Mesodermal cell (in vitro differentiated cells): ENCODE results near the gene LARGE2.

Experiments
- H3K27ac ChIP-seq: 2 replicates; pipeline ENCODE4 v1.7.0; 2013; ENCODE audit warnings: mild to moderate bottlenecking, low read depth, low read length, moderate library complexity; ENCODE audit not compliant: severe bottlenecking
- H3K36me3 ChIP-seq: 2 replicates; pipeline ENCODE4 v1.7.1; 2013; ENCODE audit warnings: mild to moderate bottlenecking, low read length, moderate library complexity; ENCODE audit not compliant: control insufficient read depth, insufficient read depth
- H3K4me1 ChIP-seq: one replicate; pipeline ENCODE4 v1.7.1; 2013; ENCODE audit warnings: mild to moderate bottlenecking, low read length; ENCODE audit not compliant: insufficient read depth, control insufficient read depth, poor library complexity, severe bottlenecking
- H3K4me3 ChIP-seq: 2 replicates; pipeline ENCODE4 v1.7.0; 2013; ENCODE audit warnings: low read length, control low read depth, mild to moderate bottlenecking; ENCODE audit not compliant: insufficient read depth, poor library complexity, severe bottlenecking; ENCODE audit errors: extremely low read depth
- H3K9me3 ChIP-seq: 2 replicates; pipeline ENCODE4 v1.7.1; 2013; ENCODE audit warnings: mild to moderate bottlenecking, low read length, moderate library complexity; ENCODE audit not compliant: control insufficient read depth
- WGBS, 2 experiments: methylation state at CpG; one replicate each; pipeline ENCODE4 v1.1.5; 2013; ENCODE audit warnings: missing lambda C conversion rate in 2 of 2; ENCODE audit not compliant: insufficient coverage in 2 of 2; 5-methylcytosine and 5-hydroxymethylcytosine counted together

LARGE2 gene

DNA sequence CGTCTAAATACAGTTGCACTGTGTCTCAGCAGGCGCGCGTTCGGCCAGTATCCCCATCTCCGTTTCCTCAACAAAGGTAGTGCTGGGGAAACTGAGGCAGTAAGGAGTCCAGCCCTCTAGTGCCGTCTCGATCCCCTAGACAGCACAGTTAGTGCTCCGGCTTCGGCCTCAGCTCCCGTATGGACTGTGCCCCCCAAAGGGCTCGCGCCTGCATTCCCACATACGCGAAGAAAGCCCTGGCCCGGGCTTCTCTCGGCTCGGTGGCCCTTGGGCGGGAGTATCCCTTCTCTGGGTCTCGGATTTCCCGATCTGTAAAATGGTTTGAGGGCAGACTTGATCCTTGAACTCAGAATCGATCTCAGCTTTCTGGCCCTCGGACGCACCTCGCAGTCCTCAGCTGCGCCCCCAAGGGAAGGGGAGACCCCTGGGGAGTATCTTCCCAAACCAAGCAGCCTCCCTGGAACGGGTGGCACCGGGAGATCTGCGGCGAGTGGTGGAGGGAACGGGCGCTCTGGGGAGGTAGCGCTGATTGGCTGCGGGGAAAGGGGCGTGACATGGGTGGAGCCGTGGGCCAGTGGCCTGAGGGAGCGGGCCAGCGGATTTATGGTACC, 4.0 kb upstream of the LARGE2 start:
- Histone ChIP-seq H3K36me3 (peaks cover 30% of the 10 kb centered on the region), H3K27ac (peak overlapping the region; percentile 86), H3K4me1 (no peaks in the 10 kb centered on the region), H3K9me3 (no peaks in the 10 kb centered on the region), H3K4me3 (peak overlapping the region; percentile 69)
- 0 to 1% methylated on average over 22 to 24 of the region's 38 CpGs for WGBS, 2 experiments

DNA sequence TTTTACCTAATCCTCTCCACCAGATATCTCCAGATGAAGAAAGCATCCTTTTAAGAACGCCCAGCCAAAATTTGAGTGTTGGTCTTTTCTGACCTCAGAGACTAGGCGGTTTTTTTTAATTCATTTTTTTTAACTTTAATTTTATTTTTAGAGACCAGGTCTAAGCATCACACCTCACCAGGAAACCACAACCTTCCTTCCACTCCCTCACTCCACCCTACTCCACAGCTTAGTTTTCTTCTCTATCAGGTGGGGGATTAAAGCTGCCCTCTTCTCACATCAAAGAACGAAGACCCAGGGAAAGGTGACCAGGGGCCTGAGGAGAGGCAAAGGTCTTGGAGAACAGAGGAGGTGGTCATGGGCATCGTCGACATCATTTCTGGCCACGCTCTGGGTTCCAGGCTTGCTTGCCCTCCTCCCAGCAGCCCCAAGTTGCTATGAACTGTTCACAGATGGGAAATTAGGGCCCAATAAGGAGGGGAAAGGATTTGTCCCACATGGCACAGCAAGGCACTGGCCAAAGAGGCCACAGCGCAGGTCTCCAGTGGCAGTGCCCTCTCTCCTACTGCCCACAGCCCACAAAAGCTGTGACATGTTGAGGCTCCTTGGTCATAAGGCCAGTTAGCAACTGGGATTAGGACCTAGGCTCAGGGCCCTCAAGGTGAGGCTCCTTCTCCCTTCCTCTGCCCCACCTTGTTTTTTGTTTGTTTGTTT, 3.3 kb upstream of the LARGE2 start:
- Histone ChIP-seq H3K9me3 (no peaks in the 10 kb centered on the region), H3K27ac (no peak overlapping the region), H3K4me1 (no peaks in the 10 kb centered on the region), H3K36me3 (peaks cover 23% of the 10 kb centered on the region), H3K4me3 (peak overlapping the region; percentile 69)
- 76 to 88% methylated on average over 4 to 7 of the region's 7 CpGs for WGBS, 2 experiments

DNA sequence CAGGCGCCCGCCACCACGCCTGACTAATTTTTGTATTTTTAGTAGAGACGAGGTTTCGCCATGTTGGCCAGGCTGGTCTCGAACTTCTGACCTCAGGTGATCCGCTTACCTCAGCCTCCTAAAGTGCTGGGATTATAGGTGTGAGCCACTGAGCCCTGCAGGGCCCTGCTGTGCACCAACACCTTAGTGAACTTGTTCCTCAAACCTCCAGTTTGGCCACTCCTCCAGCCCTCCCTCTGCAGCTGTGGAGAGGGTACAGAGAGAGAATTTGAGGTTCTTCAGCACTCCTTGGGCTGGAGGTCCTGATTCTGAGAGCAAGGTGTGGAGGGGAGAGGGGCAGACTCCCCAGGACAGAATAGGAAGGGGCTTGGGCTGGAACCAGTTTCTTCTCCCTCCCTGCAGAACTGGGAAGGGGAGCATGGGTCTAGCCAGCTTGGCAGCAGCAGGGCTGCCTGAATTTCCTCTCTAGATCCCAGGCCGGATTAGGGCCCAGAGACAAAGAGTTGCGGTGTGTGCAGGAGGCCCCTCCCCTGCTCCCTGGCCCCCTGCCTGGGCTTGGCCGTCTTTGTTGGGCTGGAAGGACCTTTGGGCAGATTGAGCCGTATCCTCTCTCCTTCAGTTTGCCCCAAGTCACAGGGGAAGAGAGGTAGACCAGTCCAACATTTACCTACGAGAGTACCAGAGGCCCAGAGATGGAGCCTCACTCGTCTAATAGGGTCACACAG, 2.5 kb upstream of the LARGE2 start:
- WGBS, 2 experiments, result 74 to 85% methylated on average over 10 of the region's 13 CpGs
- H3K27ac ChIP-seq, result no peak overlapping the region
- H3K4me1 ChIP-seq, result no peaks in the 10 kb centered on the region
- no peak overlapping the region for H3K4me3 ChIP-seq
- no peaks in the 10 kb centered on the region for H3K9me3 ChIP-seq
- H3K36me3 ChIP-seq, result peaks cover 14% of the 10 kb centered on the region

DNA sequence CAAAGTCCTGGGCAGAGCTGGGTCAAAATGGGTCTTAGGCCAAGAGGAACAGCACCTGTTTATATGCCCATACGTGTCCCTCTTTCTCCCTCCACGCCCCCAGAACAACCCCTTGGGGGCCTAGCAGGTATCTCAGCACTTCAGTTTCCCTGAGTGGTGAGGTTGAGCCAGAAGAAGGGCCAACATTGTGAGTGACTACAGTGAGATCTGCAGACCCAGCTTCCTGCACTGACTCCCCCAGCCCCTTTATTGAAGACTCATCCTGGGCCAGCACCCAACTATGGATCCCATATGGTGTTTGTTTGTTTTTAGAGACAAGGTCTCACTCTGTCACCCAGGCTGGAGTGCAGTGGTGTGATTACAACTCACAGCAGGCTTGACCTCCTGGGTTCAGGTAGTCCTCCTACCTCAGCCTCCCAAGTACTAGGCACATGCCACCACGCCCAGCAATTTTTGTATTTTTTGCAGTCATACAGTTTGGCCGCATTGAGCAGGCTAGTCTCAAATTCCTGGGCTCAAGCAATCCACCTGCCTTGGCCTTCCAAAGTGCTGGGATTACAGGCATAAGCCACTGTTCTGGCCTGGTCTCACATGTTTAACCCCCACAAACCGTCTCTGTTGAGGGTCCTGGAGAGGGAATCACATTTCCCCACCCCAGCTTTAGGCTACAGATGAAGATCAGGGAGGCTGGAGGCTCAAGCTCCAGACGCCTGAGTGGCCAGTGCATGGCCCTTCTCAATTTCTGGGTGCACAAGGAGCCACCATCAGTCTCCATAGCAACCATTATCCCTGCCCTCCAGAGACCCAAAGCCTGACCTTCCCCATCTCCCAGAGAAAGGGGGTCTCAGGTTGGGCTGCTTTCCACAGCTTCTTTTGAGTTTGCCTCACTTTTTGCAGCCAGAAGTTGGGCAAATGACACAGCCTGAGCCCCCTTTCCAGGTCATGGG, 1.7 kb upstream of the LARGE2 start:
- Histone ChIP-seq H3K4me3 (no peak overlapping the region), H3K4me1 (no peaks in the 10 kb centered on the region), H3K27ac (no peak overlapping the region), H3K9me3 (no peaks in the 10 kb centered on the region), H3K36me3 (peaks cover 6% of the 10 kb centered on the region)
- 89 to 95% methylated on average over 4 of the region's 6 CpGs for WGBS, 2 experiments

DNA sequence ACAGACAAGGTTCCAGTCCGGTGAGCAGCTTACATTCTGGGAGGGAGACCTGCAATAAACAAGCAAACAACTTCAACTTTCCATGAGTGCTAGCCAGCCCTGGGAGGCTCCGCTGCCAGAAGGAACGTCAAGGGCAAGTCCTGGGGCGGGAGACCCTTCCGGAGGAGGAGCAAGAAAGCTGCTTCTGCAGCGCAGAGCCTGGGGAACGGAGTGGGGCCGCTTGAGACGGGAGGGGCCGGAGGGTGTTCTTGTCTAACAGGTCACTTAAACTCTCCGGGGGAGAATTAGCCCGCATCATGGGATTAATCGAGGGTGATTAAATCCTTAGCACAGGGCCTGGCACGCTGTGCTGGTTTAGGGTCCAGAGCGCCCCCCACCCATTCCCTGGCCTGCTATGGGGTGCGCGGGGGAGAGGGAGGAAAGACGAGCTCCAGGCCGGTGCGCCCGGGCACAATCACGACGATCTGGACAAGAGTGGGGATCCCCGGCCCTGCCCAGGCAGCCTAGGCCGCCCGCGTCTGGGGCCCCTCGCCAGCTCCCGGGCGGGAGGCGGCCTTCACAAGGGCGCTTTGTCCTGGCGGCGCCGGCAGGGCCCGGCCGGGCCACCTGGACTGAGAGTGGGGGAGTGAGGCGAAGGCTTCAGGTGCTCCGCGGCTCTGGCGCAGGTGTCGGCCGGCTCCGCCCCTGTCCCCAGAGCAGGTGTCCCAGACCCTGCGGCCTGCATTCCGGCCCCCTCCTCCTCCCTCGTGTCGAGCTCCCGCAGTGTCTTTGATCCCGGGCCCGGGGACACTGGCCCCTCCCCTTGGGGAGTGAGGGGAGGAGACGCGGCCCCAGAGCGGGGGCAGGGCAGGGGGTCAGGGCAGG, 663 bp upstream of the LARGE2 start:
- 5% methylated on average over 28 to 39 of the region's 54 CpGs for WGBS, 2 experiments
- no peak overlapping the region for H3K27ac ChIP-seq
- no peaks in the 10 kb centered on the region for H3K4me1 ChIP-seq
- H3K36me3 ChIP-seq, result no peaks in the 10 kb centered on the region
- H3K9me3 ChIP-seq, result no peaks in the 10 kb centered on the region
- H3K4me3 ChIP-seq, result peak overlapping the region; percentile 21

DNA sequence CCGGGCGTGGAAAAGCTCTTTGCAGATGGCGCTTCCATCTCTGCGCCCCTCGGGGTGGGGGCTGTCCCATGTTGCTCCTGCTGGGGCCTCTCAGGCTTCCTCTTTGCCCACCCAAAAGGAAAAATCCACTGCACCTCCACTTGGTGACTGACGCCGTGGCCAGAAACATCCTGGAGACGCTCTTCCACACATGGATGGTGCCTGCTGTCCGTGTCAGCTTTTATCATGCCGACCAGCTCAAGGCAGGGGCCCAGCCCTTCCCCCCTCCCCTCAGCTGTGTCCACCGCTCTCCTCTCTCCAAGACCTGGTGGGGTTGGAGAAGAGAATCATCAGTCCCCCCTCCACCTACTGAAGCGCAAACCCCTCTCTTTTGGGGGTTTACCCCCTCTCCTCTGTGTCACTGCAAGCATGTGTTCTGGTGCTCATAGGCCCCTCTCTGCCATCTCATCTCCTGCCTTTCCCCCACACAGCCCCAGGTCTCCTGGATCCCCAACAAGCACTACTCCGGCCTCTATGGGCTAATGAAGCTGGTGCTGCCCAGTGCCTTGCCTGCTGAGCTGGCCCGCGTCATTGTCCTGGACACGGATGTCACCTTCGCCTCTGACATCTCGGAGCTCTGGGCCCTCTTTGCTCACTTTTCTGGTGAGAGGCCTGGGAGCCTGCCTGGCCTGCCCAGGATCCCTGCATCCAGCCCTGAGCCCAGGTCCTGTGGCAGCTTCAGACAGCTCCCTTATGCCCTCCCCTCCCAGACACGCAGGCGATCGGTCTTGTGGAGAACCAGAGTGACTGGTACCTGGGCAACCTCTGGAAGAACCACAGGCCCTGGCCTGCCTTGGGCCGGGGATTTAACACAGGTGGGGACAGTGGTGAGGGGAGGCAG, 1.8 kb downstream of the LARGE2 start:
- H3K36me3 ChIP-seq, result no peaks in the 10 kb centered on the region
- H3K9me3 ChIP-seq, result no peaks in the 10 kb centered on the region
- H3K27ac ChIP-seq, result no peak overlapping the region
- 89 to 97% methylated on average over 10 to 19 of the region's 22 CpGs for WGBS, 2 experiments
- H3K4me1 ChIP-seq, result no peaks in the 10 kb centered on the region
- H3K4me3 ChIP-seq, result no peak overlapping the region

DNA sequence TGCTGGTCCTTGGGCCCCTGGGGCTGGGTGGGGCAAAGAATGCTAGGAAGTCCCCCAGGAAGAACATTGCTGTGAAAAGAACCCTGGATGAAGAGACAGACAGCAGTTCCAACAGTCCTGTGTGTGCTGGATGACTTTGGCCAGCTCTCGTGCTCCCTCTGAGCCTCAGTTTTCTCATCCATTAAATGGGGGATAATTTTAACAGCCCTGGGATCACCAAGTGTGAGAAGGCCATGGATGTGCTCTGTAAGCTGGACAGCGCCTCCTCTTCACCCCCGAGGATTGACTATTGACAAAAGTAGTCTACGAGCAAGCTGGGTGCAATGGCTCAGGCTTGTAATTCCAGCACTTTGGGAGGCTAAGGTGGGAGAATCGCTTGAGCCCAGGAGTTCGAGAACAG, 2.5 kb downstream of the LARGE2 start:
- Histone ChIP-seq H3K4me1 (no peaks in the 10 kb centered on the region), H3K9me3 (no peaks in the 10 kb centered on the region), H3K27ac (no peak overlapping the region), H3K36me3 (peaks cover under 1% of the 10 kb centered on the region), H3K4me3 (no peak overlapping the region)
- 79 to 85% methylated on average over 3 to 5 of the region's 6 CpGs for WGBS, 2 experiments

DNA sequence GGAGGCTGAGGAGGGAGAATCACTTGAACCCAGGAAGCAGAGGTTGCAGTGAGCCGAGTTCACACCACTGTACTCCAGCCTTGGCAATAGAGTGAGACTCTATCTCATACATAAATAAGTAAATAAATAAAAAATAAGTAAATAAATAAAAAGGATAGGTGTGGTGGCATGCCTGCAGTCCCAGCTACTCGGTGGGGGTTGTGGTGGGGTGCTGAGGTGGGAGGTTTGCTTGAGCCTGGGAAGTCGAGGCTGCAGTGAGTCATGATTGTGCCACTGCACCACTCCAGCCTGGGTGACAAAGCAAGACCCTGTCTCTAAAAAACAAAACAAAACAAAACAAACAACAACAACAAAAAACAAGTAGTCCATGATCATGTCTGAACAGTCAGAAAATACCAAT, 3.1 kb downstream of the LARGE2 start:
- H3K4me1 ChIP-seq, result no peaks in the 10 kb centered on the region
- H3K36me3 ChIP-seq, result peaks cover 5% of the 10 kb centered on the region
- no peak overlapping the region for H3K27ac ChIP-seq
- no peak overlapping the region for H3K4me3 ChIP-seq
- no peaks in the 10 kb centered on the region for H3K9me3 ChIP-seq
- WGBS, 2 experiments, result 67% methylated on average over 1 of the region's 3 CpGs; no CpG with 5 or more reads in 1 of the 2 experiments

DNA sequence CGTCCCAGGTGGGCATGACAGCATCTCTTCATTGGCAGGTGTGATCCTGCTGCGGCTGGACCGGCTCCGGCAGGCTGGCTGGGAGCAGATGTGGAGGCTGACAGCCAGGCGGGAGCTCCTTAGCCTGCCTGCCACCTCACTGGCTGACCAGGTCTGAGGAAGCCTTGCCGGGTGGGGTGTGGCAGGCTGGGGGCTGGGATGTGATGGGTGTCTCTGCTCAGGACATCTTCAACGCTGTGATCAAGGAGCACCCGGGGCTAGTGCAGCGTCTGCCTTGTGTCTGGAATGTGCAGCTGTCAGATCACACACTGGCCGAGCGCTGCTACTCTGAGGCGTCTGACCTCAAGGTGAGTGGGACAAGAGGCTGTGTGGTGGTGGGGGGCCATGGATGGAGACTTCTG, 3.5 kb downstream of the LARGE2 start:
- Histone ChIP-seq H3K27ac (no peak overlapping the region), H3K4me3 (no peak overlapping the region), H3K9me3 (no peaks in the 10 kb centered on the region), H3K4me1 (no peaks in the 10 kb centered on the region), H3K36me3 (peaks cover 5% of the 10 kb centered on the region)
- WGBS, 2 experiments, result 88 to 96% methylated on average over 4 to 9 of the region's 12 CpGs
